ENCODE data around the gene TOMM7. TPM values are rescaled to one million over a fixed set of nuclear protein-coding genes. Genes with fewer than 3 reads are reported as not detected.

The TOMM7 gene
- 100 to 1,000 TPM; 640 to 905 (median 787) TPM for polyA plus RNA-seq (ENCODE audit: insufficient read length in 10 of 10)
- long read RNA-seq, donor 1, transcript TOMM7-201 (3 exons, 778 nt), result major isoform, 506 of 581 reads
- long read RNA-seq, donor 1, transcript TOMM7-205 (2 exons, 551 nt), result minor isoform, 40 of 581 reads
- long read RNA-seq, donor 1, partial matches to known transcripts, result 0 of 581 reads
- long read RNA-seq, donor 1, other reads (novel, unspliced or antisense), result 31 of 581 reads
- long read RNA-seq, donor 2, transcript TOMM7-204 (2 exons, 731 nt), result minor isoform, 18 of 562 reads
- long read RNA-seq, donor 2, transcript TOMM7-205 (2 exons, 551 nt), result minor isoform, 70 of 562 reads
- long read RNA-seq, donor 2, transcript TOMM7-201 (3 exons, 778 nt), result major isoform, 445 of 562 reads
- long read RNA-seq, donor 2, partial matches to known transcripts, result 0 of 562 reads
- long read RNA-seq, donor 2, other reads (novel, unspliced or antisense), result 28 of 562 reads
- long read RNA-seq, donor 3, partial matches to known transcripts, result 0 of 1 reads
- long read RNA-seq, donor 3, other reads (novel, unspliced or antisense), result 0 of 1 reads
- long read RNA-seq, donor 4, transcript TOMM7-205 (2 exons, 551 nt), result minor isoform, 27 of 494 reads
- long read RNA-seq, donor 4, transcript TOMM7-204 (2 exons, 731 nt), result minor isoform, 6 of 494 reads
- long read RNA-seq, donor 4, transcript TOMM7-201 (3 exons, 778 nt), result major isoform, 430 of 494 reads
- long read RNA-seq, donor 4, partial matches to known transcripts, result 0 of 494 reads
- long read RNA-seq, donor 4, other reads (novel, unspliced or antisense), result 29 of 494 reads
- long read RNA-seq, donor 5, transcript TOMM7-205 (2 exons, 551 nt), result minor isoform, 34 of 638 reads
- long read RNA-seq, donor 5, transcript TOMM7-201 (3 exons, 778 nt), result major isoform, 548 of 638 reads
- long read RNA-seq, donor 5, partial matches to known transcripts, result 5 of 638 reads
- long read RNA-seq, donor 5, other reads (novel, unspliced or antisense), result 47 of 638 reads
- long read RNA-seq, donor 6, transcript TOMM7-201 (3 exons, 778 nt), result major isoform, 509 of 586 reads
- long read RNA-seq, donor 6, transcript TOMM7-205 (2 exons, 551 nt), result minor isoform, 39 of 586 reads
- long read RNA-seq, donor 6, transcript TOMM7-204 (2 exons, 731 nt), result minor isoform, 6 of 586 reads
- long read RNA-seq, donor 6, partial matches to known transcripts, result 0 of 586 reads
- long read RNA-seq, donor 6, other reads (novel, unspliced or antisense), result 30 of 586 reads
- long read RNA-seq, donor 7, transcript TOMM7-201 (3 exons, 778 nt), result major isoform, 362 of 445 reads
- long read RNA-seq, donor 7, transcript TOMM7-204 (2 exons, 731 nt), result minor isoform, 9 of 445 reads
- long read RNA-seq, donor 7, transcript TOMM7-205 (2 exons, 551 nt), result minor isoform, 22 of 445 reads
- long read RNA-seq, donor 7, partial matches to known transcripts, result 30 of 445 reads
- long read RNA-seq, donor 7, other reads (novel, unspliced or antisense), result 21 of 445 reads
- long read RNA-seq, donor 8, transcript TOMM7-201 (3 exons, 778 nt), result major isoform, 326 of 435 reads
- long read RNA-seq, donor 8, transcript TOMM7-205 (2 exons, 551 nt), result minor isoform, 33 of 435 reads
- long read RNA-seq, donor 8, transcript TOMM7-204 (2 exons, 731 nt), result minor isoform, 10 of 435 reads
- long read RNA-seq, donor 8, partial matches to known transcripts, result 53 of 435 reads
- long read RNA-seq, donor 8, other reads (novel, unspliced or antisense), result 10 of 435 reads
- long read RNA-seq, donor 9, transcript TOMM7-201 (3 exons, 778 nt), result major isoform, 46 of 48 reads
- long read RNA-seq, donor 9, partial matches to known transcripts, result 0 of 48 reads
- long read RNA-seq, donor 9, other reads (novel, unspliced or antisense), result 0 of 48 reads

GRCh38 chr7:22822486-22823141 lies at the start of gene TOMM7:
Gene TOMM7 (minus strand): TSS chr7:22822849. CDS start chr7:22822779, 70 bp downstream.
- peak; percentile 97 to 98 (median 98) for DNase-seq

DNA sequence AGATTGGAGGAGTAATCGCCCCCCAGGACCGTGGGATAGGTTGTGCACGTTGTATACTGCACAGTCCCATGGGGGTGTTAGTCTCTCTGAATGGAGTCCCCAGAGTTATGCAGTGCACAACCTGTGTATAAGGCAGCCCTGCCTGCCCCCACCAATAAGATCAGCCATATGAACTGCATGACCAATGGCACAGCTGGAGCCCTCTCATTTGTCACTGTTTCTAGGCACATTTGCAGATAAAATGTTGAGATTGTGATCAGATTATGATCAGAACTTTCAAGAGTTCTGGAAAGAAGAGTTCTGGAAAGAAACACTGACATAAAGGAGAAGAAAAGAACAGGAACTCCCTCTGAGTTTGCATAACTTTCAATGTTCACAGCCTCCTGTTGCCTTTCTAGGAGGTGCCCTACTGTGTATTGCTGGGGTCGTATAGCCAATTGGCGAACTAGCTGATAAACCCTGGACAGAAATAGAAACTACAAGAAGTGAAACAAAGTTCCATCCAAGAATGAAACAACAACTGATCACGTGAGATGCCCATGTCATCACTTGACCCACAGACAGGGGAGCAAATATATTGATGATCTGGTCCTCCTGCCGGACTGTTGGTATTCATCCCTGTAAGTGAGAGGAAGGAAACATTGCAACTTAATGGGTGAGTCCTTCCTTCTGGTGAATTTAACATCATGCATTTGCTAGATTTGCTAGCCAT lies 49.6 kb upstream of the TOMM7 start:
- no peak for DNase-seq

- DNase-seq, result no peak
Observed at GRCh38 chr7:22871661-22872060, 49.0 kb upstream of the TOMM7 start.

- DNase-seq, result no peak
Observed at GRCh38 chr7:22868509-22868908, 45.9 kb upstream of the TOMM7 start.

- no peak for DNase-seq
Observed at GRCh38 chr7:22867589-22867988, 44.9 kb upstream of the TOMM7 start.

DNA sequence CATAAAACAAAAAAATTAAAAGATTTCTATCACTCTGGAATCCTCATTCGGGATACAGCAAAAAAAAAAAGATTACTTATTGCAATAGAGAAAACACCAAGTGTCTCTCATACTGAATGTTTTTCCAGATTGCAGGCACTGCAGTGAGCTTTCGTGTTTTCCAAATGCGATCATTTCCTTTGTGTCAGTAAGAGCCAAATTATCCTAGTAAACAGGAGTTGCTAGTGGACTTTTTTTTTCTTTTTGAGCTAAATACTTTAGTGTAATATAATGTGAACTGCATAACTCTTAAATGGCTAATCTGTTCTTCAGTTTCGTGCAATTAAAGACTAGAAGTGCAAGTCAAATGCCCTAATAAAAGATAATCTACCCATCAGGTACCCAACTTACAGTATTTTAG lies 44.4 kb upstream of the TOMM7 start:
- peak; percentile 54 to 87 (median 77) for DNase-seq

DNA sequence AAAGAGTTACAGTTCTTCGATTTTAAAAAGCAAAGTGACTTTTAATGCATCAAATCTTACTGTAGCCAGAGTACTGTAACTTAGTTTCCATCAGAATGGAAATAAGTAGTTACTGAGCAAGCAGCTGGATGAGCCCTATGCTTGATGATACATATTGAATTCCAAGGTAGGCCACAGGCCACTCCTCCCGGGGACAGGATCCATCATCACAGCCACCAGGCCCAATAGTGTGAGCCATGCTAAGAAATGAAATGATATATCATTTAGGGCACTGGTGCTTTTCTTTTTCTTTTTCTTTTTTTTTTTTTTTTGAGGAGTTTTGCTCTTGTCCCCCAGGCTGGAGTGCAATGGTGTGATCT lies 42.9 kb upstream of the TOMM7 start:
- DNase-seq, result no peak

GRCh38 chr7:22864855-22865601 lies 42.4 kb upstream of the TOMM7 start:
- peak in 1 of 3 donors; percentile 47 for DNase-seq

DNA sequence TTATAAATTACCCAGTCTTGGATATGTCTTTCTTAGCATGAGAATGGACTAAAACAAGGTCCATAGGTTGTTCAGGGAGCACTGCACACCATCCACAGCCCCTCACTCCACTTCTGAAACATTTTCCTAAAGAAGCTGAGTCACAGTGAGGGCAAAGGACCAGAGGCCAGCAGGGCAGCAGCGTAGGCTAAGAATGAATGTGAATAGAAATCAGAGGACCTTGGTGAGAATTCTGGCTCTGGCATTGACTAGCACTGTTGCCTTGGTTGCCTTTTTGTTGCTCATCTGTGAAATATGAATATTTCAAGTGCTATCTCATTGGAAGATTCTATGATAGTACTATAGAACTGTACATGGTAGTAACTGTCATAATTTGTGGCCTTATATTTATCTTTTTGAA lies 41.7 kb upstream of the TOMM7 start:
- DNase-seq, result no peak

DNA sequence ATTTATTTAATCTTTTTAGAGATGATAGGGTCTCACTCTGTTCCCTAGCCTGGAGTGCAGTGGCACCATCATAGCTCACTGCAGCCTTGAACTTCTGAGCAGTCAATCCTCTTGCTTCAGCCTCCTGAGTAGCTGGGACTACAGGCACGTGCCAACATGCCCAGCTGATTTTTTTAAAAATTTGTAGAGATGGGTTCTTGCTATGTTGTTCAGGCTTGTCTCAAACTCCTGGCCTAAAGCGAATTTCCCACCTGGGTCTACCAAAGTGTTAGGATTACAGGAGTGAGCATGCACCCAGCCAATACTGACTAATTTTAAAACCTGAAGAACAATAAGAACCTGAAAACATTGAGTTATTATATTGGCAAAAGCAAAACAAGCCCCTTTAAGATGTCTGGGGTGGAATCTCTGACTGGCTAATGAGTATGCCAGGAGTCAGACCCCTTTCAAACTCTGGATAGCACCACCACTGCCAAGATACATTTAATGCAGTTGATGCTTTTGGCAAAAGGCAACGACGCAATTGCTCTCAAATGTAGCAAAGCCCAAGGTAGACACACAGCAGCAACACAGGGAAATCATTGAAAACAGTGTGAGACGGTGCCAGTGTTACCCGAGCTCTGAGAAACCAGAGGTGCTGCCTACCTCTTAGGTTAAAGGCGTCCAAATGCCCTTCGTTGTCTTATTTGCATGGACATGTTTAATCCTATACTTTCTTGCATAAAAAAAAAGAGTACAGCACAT lies 40.7 kb upstream of the TOMM7 start:
- no peak for DNase-seq

- DNase-seq, result no peak
Observed at GRCh38 chr7:22861576-22861975, 38.9 kb upstream of the TOMM7 start.

DNA sequence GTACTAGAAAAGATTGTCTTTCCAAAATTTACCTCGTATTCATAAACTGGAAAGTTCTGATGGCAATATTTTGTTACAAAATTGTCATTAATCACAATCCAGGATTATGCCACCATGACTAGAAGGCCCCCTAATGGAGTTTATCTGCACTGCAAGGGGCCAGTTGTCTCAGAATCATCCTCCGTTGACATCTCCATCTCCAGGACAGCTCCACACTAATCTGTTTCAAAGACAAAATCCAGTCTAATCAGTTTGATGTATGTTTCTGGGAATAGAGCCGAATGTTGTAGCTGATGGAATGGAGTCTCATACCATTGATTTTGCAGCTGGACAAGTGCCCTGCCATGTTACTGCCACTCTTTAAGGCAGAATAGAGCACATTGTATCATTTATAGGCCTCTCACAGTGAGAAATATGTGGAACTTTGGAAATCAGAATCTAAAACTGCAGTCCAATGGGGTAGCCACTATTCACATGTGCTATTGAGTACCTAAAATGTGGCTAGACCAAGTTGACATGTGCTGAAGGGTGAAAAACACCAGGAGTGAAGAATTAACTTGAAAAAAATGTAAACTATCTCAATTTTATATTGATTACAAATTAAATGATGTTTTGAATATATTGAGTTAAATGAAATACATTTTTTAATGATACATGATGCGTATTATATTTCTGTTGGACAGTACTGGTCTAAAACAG lies 38.3 kb upstream of the TOMM7 start:
- no peak for DNase-seq

- peak in 1 of 3 donors; percentile 39 for DNase-seq
Observed at GRCh38 chr7:22860337-22860736, 37.7 kb upstream of the TOMM7 start.

GRCh38 chr7:22859641-22860290 lies 37.1 kb upstream of the TOMM7 start:
- no peak for DNase-seq

- peak in 1 of 3 donors; percentile 91 for DNase-seq
Observed at GRCh38 chr7:22858640-22859561, 36.3 kb upstream of the TOMM7 start.

DNA sequence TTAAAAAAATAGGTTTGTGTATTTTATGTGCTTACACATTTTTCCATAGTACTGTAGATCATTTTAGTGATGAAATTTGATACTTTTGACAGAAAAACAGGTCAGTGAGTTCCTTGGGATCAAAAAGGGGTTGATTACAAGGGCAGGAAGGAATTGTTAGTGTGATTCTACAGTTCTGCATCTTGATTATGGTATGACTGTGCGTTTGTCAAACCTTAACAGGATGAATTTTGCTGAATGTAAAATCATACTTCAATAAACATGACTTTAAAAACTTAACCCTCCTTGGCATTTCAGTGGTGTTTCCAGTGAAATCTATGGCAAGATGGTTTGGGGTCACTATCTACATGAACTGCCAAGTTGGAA lies 35.6 kb upstream of the TOMM7 start:
- DNase-seq, result no peak

All from muscle of back (tissue), 13 donors.